IPS-18a (cell line): ENCODE results near the gene SLC25A10.
"Not testable (repeated sequence)": the region's sequence is repeated elsewhere in the genome, so short reads cannot be mapped to it uniquely, and the experiment has no call there.

Experiments
- H3K27ac ChIP-seq: one replicate; pipeline ENCODE4 v1.5.1; 2013; ENCODE audit warnings: low read length
- H3K27me3 ChIP-seq: one replicate; pipeline ENCODE4 v1.6.1; 2013; ENCODE audit warnings: mild to moderate bottlenecking, low read length; ENCODE audit not compliant: control insufficient read depth, insufficient read depth
- H3K36me3 ChIP-seq: one replicate; pipeline ENCODE4 v1.6.1; 2013; ENCODE audit warnings: low read depth, low read length; ENCODE audit not compliant: control insufficient read depth
- H3K4me1 ChIP-seq: one replicate; pipeline ENCODE4 v1.6.1; 2013; ENCODE audit warnings: low read depth, low read length; ENCODE audit not compliant: control insufficient read depth
- H3K4me3 ChIP-seq: one replicate; pipeline ENCODE4 v1.5.1; 2013; ENCODE audit warnings: low read length
- H3K9ac ChIP-seq: one replicate; pipeline ENCODE4 v1.6.1; 2013; ENCODE audit warnings: mild to moderate bottlenecking, low read length, moderate library complexity
- H3K9me3 ChIP-seq: one replicate; pipeline ENCODE4 v1.6.1; 2013; ENCODE audit warnings: low read depth, low read length; ENCODE audit not compliant: control insufficient read depth

Gene SLC25A10, protein sequence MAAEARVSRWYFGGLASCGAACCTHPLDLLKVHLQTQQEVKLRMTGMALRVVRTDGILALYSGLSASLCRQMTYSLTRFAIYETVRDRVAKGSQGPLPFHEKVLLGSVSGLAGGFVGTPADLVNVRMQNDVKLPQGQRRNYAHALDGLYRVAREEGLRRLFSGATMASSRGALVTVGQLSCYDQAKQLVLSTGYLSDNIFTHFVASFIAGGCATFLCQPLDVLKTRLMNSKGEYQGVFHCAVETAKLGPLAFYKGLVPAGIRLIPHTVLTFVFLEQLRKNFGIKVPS

GRCh38 chr17:81711814-81712467 lies at the start of gene SLC25A10:
Gene SLC25A10, plus strand, starts transcription at chr17:81712284. Its CDS starts 143 bp downstream, at chr17:81712427.
- Histone ChIP-seq H3K9me3 (no peaks in the 10 kb centered on the region), H3K4me1 (peaks cover 12% of the 10 kb centered on the region), H3K4me3 (peak within 1 kb of the TSS; percentile 72), H3K27me3 (peaks cover 9% of the 10 kb centered on the region), H3K9ac (peak within 1 kb of the TSS; percentile 39), H3K36me3 (peaks cover 3% of the 10 kb centered on the region), H3K27ac (no peak within 1 kb of the TSS)

- Histone ChIP-seq H3K27me3 (no peaks in the 10 kb centered on the region), H3K4me3 (no peak overlapping the region), H3K36me3 (peaks cover 9% of the 10 kb centered on the region), H3K27ac (no peak overlapping the region), H3K9ac (no peak overlapping the region), H3K4me1 (peaks cover 7% of the 10 kb centered on the region), H3K9me3 (no peaks in the 10 kb centered on the region)
Observed at GRCh38 chr17:81664051-81664470, 48.0 kb upstream of the SLC25A10 start.

GRCh38 chr17:81665205-81666091 lies 46.6 kb upstream of the SLC25A10 start:
- Histone ChIP-seq H3K4me1 (peaks cover 7% of the 10 kb centered on the region), H3K4me3 (peak overlapping the region; percentile 84), H3K27me3 (no peaks in the 10 kb centered on the region), H3K36me3 (peaks cover 22% of the 10 kb centered on the region), H3K9me3 (no peaks in the 10 kb centered on the region), H3K9ac (peak overlapping the region; percentile 87), H3K27ac (peak overlapping the region; percentile 12)

DNA sequence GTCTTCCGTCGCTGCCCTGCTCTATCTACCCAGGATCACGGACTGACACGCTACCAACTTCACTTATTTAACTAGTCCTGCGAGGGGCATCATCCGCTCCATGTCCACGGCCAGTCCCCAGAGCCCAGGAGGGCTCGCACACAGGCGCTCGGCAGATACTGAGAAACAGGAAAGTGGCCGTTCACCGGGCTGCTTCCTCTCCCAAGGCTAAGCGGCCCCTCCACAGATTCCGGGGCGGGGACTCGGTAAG lies 46.1 kb upstream of the SLC25A10 start:
- peak overlapping the region; percentile 84 for H3K4me3 ChIP-seq
- peaks cover 24% of the 10 kb centered on the region for H3K36me3 ChIP-seq
- H3K9me3 ChIP-seq, result no peaks in the 10 kb centered on the region
- H3K27ac ChIP-seq, result peak overlapping the region; percentile 12
- H3K27me3 ChIP-seq, result no peaks in the 10 kb centered on the region
- H3K4me1 ChIP-seq, result peaks cover 7% of the 10 kb centered on the region
- H3K9ac ChIP-seq, result peak overlapping the region; percentile 87

- Histone ChIP-seq H3K27me3 (no peaks in the 10 kb centered on the region), H3K9me3 (no peaks in the 10 kb centered on the region), H3K36me3 (peaks cover 30% of the 10 kb centered on the region), H3K27ac (peak within 1 kb of the TSS; percentile 12), H3K9ac (peak within 1 kb of the TSS; percentile 87), H3K4me1 (peaks cover 7% of the 10 kb centered on the region), H3K4me3 (peak within 1 kb of the TSS; percentile 84)
Observed at GRCh38 chr17:81666342-81667191, 45.5 kb upstream of the SLC25A10 start, which contains the start of the genes CCDC137 and OXLD1. Gene CCDC137, plus strand, starts transcription at chr17:81666737. Its CDS starts 30 bp downstream, at chr17:81666767. Gene OXLD1, minus strand, starts transcription at chr17:81666605. Its CDS starts 28 bp downstream, at chr17:81666577.

- Histone ChIP-seq H3K36me3 (peaks cover 42% of the 10 kb centered on the region), H3K4me1 (peaks cover 7% of the 10 kb centered on the region), H3K4me3 (peak overlapping the region; percentile 84), H3K9ac (no peak overlapping the region), H3K9me3 (no peaks in the 10 kb centered on the region), H3K27me3 (no peaks in the 10 kb centered on the region), H3K27ac (no peak overlapping the region)
Observed at GRCh38 chr17:81667754-81668153, 44.3 kb upstream of the SLC25A10 start.

DNA sequence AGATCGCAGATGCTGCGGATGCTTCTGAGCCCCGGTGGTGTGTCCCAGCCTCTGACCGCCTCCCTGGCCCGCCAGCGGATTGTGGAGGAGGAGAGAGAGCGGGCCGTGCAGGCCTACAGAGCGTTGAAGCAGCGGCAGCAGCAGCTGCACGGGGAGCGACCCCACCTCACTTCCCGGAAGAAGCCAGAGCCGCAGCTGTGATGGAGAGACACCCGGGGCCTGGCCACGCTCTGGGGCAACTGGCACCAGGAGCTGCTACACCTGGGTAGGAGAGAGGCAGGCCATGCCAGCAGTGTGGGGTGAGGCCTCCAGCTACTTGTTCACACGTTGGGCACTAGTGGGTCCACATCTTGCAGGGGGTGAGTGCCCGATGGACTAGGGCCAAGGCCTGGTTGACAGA lies 39.6 kb upstream of the SLC25A10 start:
- H3K36me3 ChIP-seq, result peaks cover 54% of the 10 kb centered on the region
- no peak overlapping the region for H3K27ac ChIP-seq
- no peaks in the 10 kb centered on the region for H3K4me1 ChIP-seq

DNA sequence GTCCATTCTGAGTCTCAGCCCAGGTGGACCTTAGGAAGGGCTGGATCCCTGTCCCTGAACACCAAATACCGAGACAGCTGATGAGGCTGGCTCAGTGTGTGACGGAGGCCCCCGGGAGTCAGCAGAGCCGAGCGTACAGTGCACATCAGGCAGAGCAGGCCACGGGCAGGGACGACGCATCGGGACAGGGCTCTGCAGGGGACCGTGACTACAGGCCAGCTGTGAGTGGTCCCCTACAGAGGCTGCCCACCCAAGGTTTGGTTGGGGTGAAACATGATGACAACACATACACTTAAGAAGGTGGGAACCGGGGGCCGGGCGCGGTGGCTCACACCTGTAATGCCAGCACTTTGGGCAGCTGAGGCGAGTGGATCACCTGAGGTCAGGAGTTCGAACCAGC lies 39.1 kb upstream of the SLC25A10 start:
- Histone ChIP-seq H3K9me3 (no peaks in the 10 kb centered on the region), H3K27me3 (no peaks in the 10 kb centered on the region), H3K9ac (no peak overlapping the region), H3K4me1 (no peaks in the 10 kb centered on the region), H3K4me3 (no peak overlapping the region), H3K27ac (no peak overlapping the region), H3K36me3 (peaks cover 54% of the 10 kb centered on the region)

More for the DNA sequence above, 39.6 kb upstream of the SLC25A10 start:
- no peak overlapping the region for H3K9ac ChIP-seq
- H3K9me3 ChIP-seq, result no peaks in the 10 kb centered on the region
- no peaks in the 10 kb centered on the region for H3K27me3 ChIP-seq
- H3K4me3 ChIP-seq, result no peak overlapping the region

- Histone ChIP-seq H3K9ac (no peak overlapping the region), H3K4me3 (no peak overlapping the region), H3K36me3 (peaks cover 48% of the 10 kb centered on the region), H3K27me3 (no peaks in the 10 kb centered on the region), H3K27ac (no peak overlapping the region), H3K9me3 (no peaks in the 10 kb centered on the region), H3K4me1 (no peaks in the 10 kb centered on the region)
Observed at GRCh38 chr17:81673561-81674258, 38.4 kb upstream of the SLC25A10 start.

- H3K36me3 ChIP-seq, result peaks cover 32% of the 10 kb centered on the region
- not testable (repeated sequence) for H3K27me3 ChIP-seq, H3K27ac ChIP-seq, H3K4me1 ChIP-seq, H3K9ac ChIP-seq, H3K4me3 ChIP-seq, H3K9me3 ChIP-seq
Observed at GRCh38 chr17:81675515-81676221, 36.4 kb upstream of the SLC25A10 start.
